Activated CD4-positive, alpha-beta T cell treated with anti-CD3 and anti-CD28 coated beads for 4 hours (primary cell): Measurements from ENCODE around the gene BCL2L12.
"Not testable (repeated sequence)": the region's sequence is repeated elsewhere in the genome, so short reads cannot be mapped to it uniquely, and the experiment has no call there.

ENCODE experiments used
- DNase-seq, 2 donors: peaks; one replicate each; pipeline ENCODE4 v3.0.0-alpha.2; 2020

Gene BCL2L12

DNA sequence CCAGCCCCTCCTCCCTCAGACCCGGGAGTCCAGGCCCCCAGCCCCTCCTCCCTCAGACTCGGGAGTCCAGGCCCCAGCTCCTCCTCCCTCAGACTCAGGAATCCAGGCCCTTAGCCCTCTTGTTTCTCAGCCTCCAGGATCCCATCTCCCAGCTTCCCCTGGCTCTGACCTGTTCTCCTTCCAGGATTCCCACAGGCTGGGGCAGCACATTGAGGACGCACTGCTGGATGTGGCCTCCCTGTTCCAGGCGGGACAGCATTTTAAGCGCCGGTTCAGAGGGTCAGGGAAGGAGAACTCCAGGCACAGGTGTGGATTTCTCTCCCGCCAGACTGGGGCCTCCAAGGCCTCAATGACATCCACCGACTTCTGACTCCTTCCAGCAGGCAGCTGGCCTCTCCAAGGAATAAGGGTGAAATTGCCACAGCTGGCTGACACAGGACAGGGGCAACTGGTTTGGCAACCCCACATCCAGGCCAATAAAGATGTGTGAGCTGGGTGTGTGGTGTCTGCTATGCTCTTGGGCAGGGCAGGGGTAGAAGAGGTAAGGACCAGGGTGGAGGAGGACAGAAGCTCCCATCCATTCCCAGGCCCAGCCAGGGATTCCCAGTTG lies 47.6 kb downstream of the BCL2L12 start:
- DNase-seq: no peak

DNA sequence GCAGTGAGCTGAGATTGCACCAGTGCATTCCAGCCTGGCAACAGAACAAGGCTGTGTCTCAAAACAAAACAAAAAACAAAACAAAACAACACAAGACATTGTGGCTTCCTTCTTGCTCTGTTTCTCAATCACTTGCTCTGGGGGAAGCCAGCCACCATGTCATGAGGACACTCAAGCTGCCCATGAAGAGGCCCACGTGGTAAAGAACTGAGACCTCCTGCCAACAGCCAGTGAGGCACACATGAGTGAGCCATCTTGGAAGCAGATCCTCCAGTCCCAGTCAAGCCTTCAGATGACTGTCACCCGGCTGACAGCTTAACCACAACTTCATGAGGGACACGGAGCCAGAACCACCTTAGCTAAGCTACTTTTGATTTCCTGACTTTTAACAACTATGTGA lies 50.4 kb downstream of the BCL2L12 start:
- no peak for DNase-seq

- no peak for DNase-seq
Measured at GRCh38 chr19:49718511-49718910, 52.8 kb downstream of the BCL2L12 start.

DNA sequence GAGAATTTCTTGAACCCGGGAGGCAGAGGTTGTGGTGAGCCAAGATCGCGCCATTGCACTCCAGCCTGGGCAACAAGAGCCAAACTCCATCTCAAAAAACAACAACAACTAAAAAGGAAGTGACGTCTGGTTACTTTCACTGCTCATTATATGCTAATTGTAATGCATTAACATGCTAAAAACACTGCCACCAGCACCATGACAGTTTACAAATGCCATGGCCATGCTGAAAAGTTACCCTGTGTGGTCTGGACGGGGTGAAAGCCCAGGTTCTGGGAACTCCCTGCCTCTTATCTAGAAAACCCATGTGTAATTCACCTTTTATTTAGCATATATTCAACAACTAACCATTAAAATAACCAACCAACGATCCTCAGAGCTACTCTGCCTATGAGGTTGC lies 53.3 kb downstream of the BCL2L12 start:
- no peak for DNase-seq

DNA sequence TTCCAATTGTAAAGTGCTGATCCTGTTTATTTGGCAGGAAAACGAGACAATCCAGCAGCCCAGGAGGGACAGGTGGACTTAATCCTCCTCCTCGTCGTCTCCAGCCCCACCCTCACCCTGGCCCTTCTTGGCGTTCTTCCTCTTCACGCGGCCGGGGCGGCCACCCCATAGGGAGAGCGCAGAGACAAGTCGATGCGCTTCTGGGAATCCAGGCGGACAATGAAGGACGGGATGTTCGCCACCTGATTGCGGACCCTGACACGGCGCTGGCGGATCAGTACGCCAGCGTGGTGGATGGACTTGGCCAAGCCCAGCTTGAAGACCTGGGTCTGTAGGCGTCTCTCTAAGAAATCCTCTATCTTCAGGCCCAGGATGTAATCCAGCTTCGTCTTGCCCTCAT lies 53.7 kb downstream of the BCL2L12 start:
- DNase-seq: not testable (repeated sequence)
